HL-60 (cell line): ENCODE results near the gene TNPO3.

Experiments used
- DNase-seq, 2 experiments: peaks; one replicate each; pipeline ENCODE4 v3.0.0-alpha.2; 2010 to 2020; ENCODE audit warnings: low read depth in 1 of 2, low spot score in 1 of 2
- H3K27ac ChIP-seq: fragments of 250-450 bp; sonication (Bioruptor Pico); replicated peaks from 2 replicates; pipeline ENCODE4 v1.5.1; 2020; ENCODE audit warnings: mild to moderate bottlenecking, moderate library complexity
- H3K27me3 ChIP-seq: fragments of 250-450 bp; sonication (Bioruptor Pico); 2 replicates; pipeline ENCODE4 v1.5.1; 2021; ENCODE audit warnings: mild to moderate bottlenecking, moderate library complexity; ENCODE audit not compliant: insufficient read depth, poor library complexity, severe bottlenecking
- H3K4me3 ChIP-seq: replicated peaks from 2 replicates; pipeline ENCODE4 v1.5.1; 2011; ENCODE audit warnings: mild to moderate bottlenecking, control low read depth, low read length; ENCODE audit not compliant: insufficient read depth
- GABPA ChIP-seq: IDR thresholded peaks from 2 replicates; pipeline ENCODE4 v1.6.1; 2012; ENCODE audit warnings: low read depth
- POLR2AphosphoS5 ChIP-seq: IDR thresholded peaks from 2 replicates; pipeline ENCODE4 v1.6.1; 2012; ENCODE audit warnings: low read depth
- SPI1 ChIP-seq: IDR thresholded peaks from 2 replicates; pipeline ENCODE4 v1.6.1; 2012; ENCODE audit warnings: low read depth, mild to moderate bottlenecking, borderline replicate concordance
- TF ChIP-seq, protein P1 (sequence below): IDR thresholded peaks from 2 replicates; pipeline ENCODE4 v1.6.1; 2012; ENCODE audit warnings: low read depth; ENCODE audit not compliant: insufficient replicate concordance
- TF ChIP-seq, protein P2 (sequence below): IDR thresholded peaks from one replicate; pipeline ENCODE4 v1.5.1; 2011; ENCODE audit warnings: low read length, control low read depth, inconsistent platforms; ENCODE audit not compliant: insufficient read depth

TNPO3 gene

DNA sequence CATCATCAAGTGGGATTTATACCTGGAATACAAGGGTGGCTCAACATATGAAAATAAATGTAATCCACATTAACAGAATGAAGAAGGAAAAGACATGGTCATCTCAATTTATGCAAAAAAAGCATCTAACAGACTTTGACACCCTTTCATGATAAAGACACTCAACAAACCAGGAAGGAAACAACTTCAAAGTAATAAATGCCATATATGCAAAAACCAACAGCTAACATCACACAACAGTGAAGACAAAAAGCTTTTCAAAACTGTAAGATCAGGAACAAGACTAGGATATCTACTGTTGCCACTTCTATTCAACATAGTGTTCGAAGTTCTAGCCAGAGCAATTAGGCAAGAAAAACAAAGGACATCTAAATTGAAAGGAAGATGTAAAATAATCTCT lies 22.9 kb downstream of the TNPO3 start:
- TF ChIP-seq SPI1, result no peak
- TF ChIP-seq POLR2AphosphoS5, result no peak
- no peak for TF ChIP-seq GABPA
- TF ChIP-seq, protein P1, sequence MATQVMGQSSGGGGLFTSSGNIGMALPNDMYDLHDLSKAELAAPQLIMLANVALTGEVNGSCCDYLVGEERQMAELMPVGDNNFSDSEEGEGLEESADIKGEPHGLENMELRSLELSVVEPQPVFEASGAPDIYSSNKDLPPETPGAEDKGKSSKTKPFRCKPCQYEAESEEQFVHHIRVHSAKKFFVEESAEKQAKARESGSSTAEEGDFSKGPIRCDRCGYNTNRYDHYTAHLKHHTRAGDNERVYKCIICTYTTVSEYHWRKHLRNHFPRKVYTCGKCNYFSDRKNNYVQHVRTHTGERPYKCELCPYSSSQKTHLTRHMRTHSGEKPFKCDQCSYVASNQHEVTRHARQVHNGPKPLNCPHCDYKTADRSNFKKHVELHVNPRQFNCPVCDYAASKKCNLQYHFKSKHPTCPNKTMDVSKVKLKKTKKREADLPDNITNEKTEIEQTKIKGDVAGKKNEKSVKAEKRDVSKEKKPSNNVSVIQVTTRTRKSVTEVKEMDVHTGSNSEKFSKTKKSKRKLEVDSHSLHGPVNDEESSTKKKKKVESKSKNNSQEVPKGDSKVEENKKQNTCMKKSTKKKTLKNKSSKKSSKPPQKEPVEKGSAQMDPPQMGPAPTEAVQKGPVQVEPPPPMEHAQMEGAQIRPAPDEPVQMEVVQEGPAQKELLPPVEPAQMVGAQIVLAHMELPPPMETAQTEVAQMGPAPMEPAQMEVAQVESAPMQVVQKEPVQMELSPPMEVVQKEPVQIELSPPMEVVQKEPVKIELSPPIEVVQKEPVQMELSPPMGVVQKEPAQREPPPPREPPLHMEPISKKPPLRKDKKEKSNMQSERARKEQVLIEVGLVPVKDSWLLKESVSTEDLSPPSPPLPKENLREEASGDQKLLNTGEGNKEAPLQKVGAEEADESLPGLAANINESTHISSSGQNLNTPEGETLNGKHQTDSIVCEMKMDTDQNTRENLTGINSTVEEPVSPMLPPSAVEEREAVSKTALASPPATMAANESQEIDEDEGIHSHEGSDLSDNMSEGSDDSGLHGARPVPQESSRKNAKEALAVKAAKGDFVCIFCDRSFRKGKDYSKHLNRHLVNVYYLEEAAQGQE, result no peak
- TF ChIP-seq, protein P2, sequence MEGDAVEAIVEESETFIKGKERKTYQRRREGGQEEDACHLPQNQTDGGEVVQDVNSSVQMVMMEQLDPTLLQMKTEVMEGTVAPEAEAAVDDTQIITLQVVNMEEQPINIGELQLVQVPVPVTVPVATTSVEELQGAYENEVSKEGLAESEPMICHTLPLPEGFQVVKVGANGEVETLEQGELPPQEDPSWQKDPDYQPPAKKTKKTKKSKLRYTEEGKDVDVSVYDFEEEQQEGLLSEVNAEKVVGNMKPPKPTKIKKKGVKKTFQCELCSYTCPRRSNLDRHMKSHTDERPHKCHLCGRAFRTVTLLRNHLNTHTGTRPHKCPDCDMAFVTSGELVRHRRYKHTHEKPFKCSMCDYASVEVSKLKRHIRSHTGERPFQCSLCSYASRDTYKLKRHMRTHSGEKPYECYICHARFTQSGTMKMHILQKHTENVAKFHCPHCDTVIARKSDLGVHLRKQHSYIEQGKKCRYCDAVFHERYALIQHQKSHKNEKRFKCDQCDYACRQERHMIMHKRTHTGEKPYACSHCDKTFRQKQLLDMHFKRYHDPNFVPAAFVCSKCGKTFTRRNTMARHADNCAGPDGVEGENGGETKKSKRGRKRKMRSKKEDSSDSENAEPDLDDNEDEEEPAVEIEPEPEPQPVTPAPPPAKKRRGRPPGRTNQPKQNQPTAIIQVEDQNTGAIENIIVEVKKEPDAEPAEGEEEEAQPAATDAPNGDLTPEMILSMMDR, result no peak
- H3K4me3 ChIP-seq, result no peak overlapping the region
- no peaks in the 10 kb centered on the region for H3K27me3 ChIP-seq
- no peak for DNase-seq
- no peak overlapping the region for H3K27ac ChIP-seq

DNA sequence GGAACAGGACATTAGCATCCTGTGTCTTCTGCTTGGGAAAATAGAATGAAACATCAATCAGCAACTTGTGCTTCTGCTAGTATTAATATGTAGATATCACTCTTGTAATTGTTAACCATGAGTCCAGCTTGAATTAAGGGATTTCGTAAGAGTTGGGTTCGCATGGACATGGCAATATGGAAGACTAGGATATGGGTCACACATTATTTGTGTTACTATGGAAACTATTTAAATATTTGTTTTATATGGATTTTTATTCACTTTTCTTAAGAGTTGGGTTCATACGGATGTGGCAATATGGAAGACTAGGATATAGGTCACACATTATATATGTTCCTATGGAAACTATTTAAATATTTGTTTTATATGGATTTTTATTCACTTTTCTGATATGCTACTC lies 24.5 kb downstream of the TNPO3 start:
- no peak overlapping the region for H3K27ac ChIP-seq
- H3K27me3 ChIP-seq, result no peaks in the 10 kb centered on the region
- no peak for DNase-seq
- TF ChIP-seq, protein P2, result no peak
- H3K4me3 ChIP-seq, result no peak overlapping the region

DNA sequence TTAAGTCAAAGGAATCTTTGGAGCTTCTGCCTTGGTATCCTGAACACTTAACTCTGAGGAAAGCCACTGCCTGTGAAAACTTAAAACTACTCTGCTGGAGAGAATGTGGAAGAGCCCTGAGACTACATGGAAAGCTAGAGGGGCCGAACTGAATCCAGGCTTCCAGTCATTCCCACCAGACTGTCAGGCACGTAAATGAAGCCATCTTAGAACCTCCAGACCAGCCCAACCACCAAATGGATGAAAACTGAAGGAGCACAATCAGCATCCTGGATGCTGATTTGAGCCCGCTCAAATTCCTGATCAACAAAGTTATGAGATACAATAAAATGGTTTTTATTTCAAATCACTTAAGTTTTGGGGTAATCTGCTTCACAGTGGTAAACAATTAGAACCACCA lies 30.8 kb downstream of the TNPO3 start:
- TF ChIP-seq, protein P2, result no peak
- TF ChIP-seq, protein P1, result no peak
- Histone ChIP-seq H3K27me3 (no peaks in the 10 kb centered on the region), H3K4me3 (no peak overlapping the region), H3K27ac (no peak overlapping the region)
- DNase-seq, result no peak

DNA sequence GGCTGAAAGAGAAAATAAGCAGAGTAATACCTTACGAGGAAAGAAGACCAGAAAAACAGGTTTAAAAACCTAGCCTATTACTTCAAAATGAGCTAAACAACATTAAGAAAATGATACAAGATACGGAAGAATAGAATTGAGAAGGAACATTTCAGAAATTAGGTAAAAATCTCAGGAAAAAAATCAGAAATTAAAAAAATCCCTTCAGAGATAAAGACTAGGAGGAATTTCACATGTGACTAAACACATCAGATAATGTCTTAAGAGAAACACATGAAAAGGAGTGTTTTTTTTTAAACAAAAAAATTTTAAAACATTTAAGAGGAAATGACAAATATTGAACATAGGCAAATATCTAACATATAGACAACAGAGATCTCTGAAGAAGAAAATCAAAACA lies 33.3 kb downstream of the TNPO3 start:
- no peak overlapping the region for H3K4me3 ChIP-seq
- no peak overlapping the region for H3K27ac ChIP-seq
- no peak for TF ChIP-seq GABPA
- no peak for TF ChIP-seq POLR2AphosphoS5
- no peak for TF ChIP-seq SPI1
- TF ChIP-seq, protein P2, result no peak
- TF ChIP-seq, protein P1, result no peak
- no peaks in the 10 kb centered on the region for H3K27me3 ChIP-seq
- no peak for DNase-seq
